ENCODE results near the gene RPS6KA5. TPM values are rescaled to one million over a fixed set of nuclear protein-coding genes. Genes with fewer than 3 reads are reported as not detected.
A peak's percentile ranks its signal among the peaks of the same experiment; 100 is the strongest.
"Not testable (repeated sequence)": the region's sequence is repeated elsewhere in the genome, so short reads cannot be mapped to it uniquely, and the experiment has no call there.

RPS6KA5 gene
- total RNA-seq, 2 donors from 2014 or later: 15.2 to 19.2 TPM

DNA sequence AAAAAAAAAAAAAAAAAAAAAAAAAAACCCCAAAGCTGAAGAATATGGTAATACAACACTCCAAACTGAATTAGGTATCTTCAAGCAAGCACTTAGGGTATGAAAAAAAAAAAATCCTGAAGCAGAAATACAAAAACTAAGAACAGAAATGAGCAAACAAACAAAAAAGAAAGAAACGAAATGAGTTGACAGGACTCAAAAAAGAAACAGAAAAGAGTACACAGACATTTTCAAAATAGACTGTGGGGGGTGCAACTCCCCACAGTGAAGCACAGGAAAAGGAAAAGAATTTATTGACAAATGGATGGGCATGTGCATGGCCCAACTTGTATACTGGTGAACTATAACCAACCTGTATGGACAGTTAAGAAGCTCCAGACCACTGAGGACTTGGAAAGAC, 24.6 kb downstream of the RPS6KA5 start:
- Histone ChIP-seq H3K4me3 (no peak overlapping the region), H3K4me1 (no peaks in the 10 kb centered on the region), H3K9me3 (no peaks in the 10 kb centered on the region), H3K27me3 (no peaks in the 10 kb centered on the region), H3K27ac (no peak overlapping the region), H3K36me3 (no peaks in the 10 kb centered on the region), H3K9ac (ENCODE audit: low read depth in 2 of 2, low read length in 2 of 2) (no peak overlapping the region)
- no peak for DNase-seq
- intact Hi-C loops (cut with DNase I): no loop called here
- TF ChIP-seq, protein P1, sequence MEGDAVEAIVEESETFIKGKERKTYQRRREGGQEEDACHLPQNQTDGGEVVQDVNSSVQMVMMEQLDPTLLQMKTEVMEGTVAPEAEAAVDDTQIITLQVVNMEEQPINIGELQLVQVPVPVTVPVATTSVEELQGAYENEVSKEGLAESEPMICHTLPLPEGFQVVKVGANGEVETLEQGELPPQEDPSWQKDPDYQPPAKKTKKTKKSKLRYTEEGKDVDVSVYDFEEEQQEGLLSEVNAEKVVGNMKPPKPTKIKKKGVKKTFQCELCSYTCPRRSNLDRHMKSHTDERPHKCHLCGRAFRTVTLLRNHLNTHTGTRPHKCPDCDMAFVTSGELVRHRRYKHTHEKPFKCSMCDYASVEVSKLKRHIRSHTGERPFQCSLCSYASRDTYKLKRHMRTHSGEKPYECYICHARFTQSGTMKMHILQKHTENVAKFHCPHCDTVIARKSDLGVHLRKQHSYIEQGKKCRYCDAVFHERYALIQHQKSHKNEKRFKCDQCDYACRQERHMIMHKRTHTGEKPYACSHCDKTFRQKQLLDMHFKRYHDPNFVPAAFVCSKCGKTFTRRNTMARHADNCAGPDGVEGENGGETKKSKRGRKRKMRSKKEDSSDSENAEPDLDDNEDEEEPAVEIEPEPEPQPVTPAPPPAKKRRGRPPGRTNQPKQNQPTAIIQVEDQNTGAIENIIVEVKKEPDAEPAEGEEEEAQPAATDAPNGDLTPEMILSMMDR (IDR thresholded peaks at IDR 0.05): no peak

DNA sequence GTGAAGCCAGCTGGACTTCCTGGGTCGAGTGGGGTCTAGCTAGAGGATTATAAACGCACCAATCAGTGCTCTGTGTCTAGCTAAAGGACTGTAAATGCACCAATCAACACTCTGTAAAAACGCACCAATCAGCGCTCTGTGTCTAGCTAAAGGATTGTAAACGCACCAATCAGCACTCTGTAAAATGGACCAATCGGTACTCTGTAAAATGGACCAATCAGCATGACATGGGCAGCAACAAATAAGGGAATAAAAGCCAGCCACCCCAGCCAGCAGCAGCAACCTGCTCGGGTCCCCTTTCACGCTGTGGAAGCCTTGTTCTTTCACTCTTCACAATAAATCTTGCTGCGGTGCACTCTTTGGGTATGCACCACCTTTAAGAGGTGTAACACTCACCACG, 26.1 kb downstream of the RPS6KA5 start:
- H3K27me3 ChIP-seq; H3K4me3 ChIP-seq; H3K4me1 ChIP-seq; H3K9ac ChIP-seq (ENCODE audit: low read depth in 2 of 2, low read length in 2 of 2); H3K9me3 ChIP-seq; intact Hi-C loops (cut with DNase I); DNase-seq; H3K27ac ChIP-seq; H3K36me3 ChIP-seq: not testable (repeated sequence)

DNA sequence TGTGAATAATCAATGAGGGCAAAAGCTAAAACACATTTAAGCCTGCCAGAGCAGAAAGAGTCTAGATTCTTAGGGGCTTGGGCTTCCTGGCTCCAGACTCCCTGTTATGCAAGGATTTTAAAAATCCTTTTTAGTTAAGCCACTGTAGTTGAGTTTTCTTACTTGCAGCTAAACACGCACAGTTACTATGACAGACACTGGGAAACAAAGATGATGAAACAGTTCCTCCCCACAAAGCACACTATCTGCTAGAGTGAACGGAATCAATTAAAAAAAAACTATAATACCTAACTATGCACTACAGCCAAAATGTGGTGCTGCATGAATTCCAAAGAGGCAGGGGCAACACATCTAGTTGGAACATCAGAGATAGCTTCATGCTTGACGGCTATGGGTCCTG, 28.2 kb downstream of the RPS6KA5 start:
- no peak for DNase-seq
- Histone ChIP-seq H3K9me3 (no peaks in the 10 kb centered on the region), H3K27ac (no peak overlapping the region), H3K27me3 (no peaks in the 10 kb centered on the region), H3K36me3 (no peaks in the 10 kb centered on the region), H3K4me3 (no peak overlapping the region), H3K4me1 (no peaks in the 10 kb centered on the region), H3K9ac (ENCODE audit: low read depth in 2 of 2, low read length in 2 of 2) (no peak overlapping the region)
- TF ChIP-seq, protein P1 (IDR thresholded peaks at IDR 0.05): no peak
- intact Hi-C loops (cut with DNase I): no loop called here

DNA sequence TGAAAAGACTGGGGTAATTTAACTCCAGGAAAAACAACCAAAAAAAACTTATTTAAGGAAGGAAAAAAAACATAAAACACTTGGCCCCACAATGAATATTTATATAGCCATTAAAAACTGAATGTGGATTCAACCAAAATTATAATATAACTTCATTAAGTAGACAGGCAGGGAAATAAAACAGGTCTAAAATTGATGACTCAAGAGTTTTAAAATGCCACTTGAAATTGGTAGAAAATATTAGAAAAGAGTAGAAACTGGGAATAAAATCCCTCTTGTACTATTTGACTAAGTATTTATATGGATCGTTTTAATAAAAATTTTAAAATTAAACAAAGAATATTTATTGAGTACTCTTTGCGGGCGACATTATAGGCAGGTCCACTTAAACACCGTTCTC, 28.8 kb downstream of the RPS6KA5 start:
- no peak for DNase-seq
- Histone ChIP-seq H3K9me3 (no peaks in the 10 kb centered on the region), H3K27me3 (no peaks in the 10 kb centered on the region), H3K27ac (no peak overlapping the region), H3K4me3 (no peak overlapping the region), H3K4me1 (no peaks in the 10 kb centered on the region), H3K36me3 (no peaks in the 10 kb centered on the region), H3K9ac (ENCODE audit: low read depth in 2 of 2, low read length in 2 of 2) (no peak overlapping the region)
- intact Hi-C loops (cut with DNase I): no loop called here
- TF ChIP-seq, protein P1 (IDR thresholded peaks at IDR 0.05): no peak

DNA sequence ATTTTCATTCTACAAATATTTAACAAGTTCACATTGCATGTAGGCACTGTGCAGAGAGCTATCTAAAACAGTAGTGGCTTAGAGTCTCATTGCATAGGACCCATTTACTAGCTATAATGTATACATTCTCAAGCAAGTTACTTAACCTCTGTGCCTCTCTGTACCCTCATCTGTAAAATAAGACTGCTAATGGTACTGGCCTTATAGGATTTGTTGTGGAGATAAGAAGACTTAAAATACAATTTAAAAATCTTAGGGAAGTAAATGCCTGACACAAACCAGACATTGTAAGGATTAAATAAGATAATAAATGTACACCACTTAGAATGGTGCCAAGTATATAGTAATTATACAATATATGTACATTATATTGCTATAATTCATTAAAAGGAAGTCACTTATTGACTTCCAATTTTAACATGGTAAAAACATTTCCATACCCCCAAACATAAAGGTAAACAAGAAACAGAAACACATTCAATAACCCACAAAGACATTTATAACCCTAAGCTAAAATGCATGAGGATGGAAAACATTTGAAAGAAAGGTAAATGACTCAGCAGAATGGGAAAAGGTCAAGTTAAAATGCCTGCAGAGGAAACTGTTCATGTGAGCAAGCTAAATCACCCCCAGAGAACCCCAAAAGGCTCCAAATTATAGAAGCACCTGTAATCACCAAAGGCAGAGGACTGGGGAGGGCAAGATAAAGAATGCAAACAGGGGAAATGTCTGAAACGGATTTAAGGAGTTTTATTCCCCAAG, 30.8 kb downstream of the RPS6KA5 start:
- Histone ChIP-seq H3K4me3 (no peak overlapping the region), H3K36me3 (no peaks in the 10 kb centered on the region), H3K9me3 (no peaks in the 10 kb centered on the region), H3K27me3 (no peaks in the 10 kb centered on the region), H3K9ac (ENCODE audit: low read depth in 2 of 2, low read length in 2 of 2) (no peak overlapping the region), H3K4me1 (no peaks in the 10 kb centered on the region), H3K27ac (no peak overlapping the region)
- TF ChIP-seq, protein P1 (IDR thresholded peaks at IDR 0.05): no peak
- DNase-seq: no peak
- intact Hi-C loops (cut with DNase I): no loop called here

DNA sequence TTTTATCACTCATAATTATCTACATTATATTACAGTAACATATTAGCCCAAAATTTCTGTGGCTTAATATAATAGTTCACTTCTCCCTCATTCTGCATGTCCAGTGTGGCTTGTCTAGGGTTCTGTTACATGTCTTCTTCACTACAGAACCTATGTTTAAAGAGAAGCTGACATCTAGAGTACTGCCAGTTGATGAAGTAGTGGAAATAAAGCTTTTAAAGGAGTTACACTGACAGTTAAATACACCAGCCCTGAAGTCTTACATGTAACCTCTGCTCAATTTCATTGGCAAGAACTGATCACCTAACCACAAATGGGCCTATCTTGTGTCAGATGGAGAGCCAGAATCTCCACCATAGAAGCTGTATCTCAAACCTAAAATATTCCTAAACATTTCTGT, 32.9 kb downstream of the RPS6KA5 start:
- H3K36me3 ChIP-seq: no peaks in the 10 kb centered on the region
- intact Hi-C loops (cut with DNase I): no loop called here
- TF ChIP-seq, protein P1 (IDR thresholded peaks at IDR 0.05): no peak
- DNase-seq: no peak
- H3K27me3 ChIP-seq: no peaks in the 10 kb centered on the region
- no peak overlapping the region for H3K9ac ChIP-seq (ENCODE audit: low read depth in 2 of 2, low read length in 2 of 2)
- no peaks in the 10 kb centered on the region for H3K9me3 ChIP-seq
- no peaks in the 10 kb centered on the region for H3K4me1 ChIP-seq
- H3K27ac ChIP-seq: no peak overlapping the region
- no peak overlapping the region for H3K4me3 ChIP-seq

DNA sequence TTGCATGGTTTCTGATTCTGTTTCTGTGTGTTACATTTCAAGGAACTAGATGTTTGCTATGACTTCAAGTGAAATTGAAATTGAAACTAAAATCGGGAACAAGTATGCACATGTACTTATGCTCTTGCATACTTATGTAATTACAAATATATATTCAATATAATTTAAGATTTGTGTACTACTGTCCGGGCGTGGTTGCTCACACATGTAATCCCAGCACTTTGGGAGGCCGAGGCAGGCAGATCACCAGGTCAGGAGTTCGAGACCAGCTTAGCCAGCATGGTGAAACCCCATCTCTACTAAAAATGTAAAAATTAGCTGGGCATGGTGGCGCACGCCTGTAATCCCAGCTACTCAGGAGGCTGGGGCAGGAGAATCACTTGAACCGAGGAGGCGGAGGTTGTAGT, 37.8 kb downstream of the RPS6KA5 start:
- intact Hi-C loops (cut with DNase I); H3K9me3 ChIP-seq; H3K4me1 ChIP-seq; H3K27me3 ChIP-seq; H3K36me3 ChIP-seq: not testable (repeated sequence)
- DNase-seq: peak; percentile 26
- Histone ChIP-seq H3K27ac (peak overlapping the region; percentile 77), H3K4me3 (peak overlapping the region; percentile 26), H3K9ac (ENCODE audit: low read depth in 2 of 2, low read length in 2 of 2) (peak overlapping the region; percentile 56 to 70)

Data from colonic mucosa (tissue), 4 donors.